ENCODE data around the gene H1-8.

- TF ChIP-seq ZNF407 (IDR thresholded peaks at IDR 0.05; ENCODE audit: low read depth), result no peak
- no peak for TF ChIP-seq CTCF (IDR thresholded peaks at IDR 0.05 in 2 of 3, conservative IDR thresholded peaks at IDR 0.05 in 1 of 3; ENCODE audit: insufficient read depth in 2 of 3, low read depth in 1 of 3, low read length in 3 of 3)
- no peak for TF ChIP-seq ZBTB33 (CRISPR knock-in tag; IDR thresholded peaks at IDR 0.05)
- TF ChIP-seq CHD1 (IDR thresholded peaks at IDR 0.05; ENCODE audit: low read length), result no peak
- TF ChIP-seq YY1 (IDR thresholded peaks at IDR 0.05; ENCODE audit: borderline replicate concordance in 1 of 3, control insufficient read depth in 1 of 3, extremely low read depth in 1 of 3, insufficient read depth in 3 of 3, insufficient read length in 1 of 3, insufficient replicate concordance in 2 of 3, low read depth in 1 of 3, low read length in 2 of 3), result no peak
- no peak for TF ChIP-seq SMAD3 (CRISPR knock-in tag; conservative IDR thresholded peaks at IDR 0.05)
These were observed 21.0 kb downstream of the H1-8 start for GRCh38 chr3:129563850-129564535.
